IPS-NIHi7 (cell line): Measurements from ENCODE around the gene CANX.
"Not testable (repeated sequence)": the region's sequence is repeated elsewhere in the genome, so short reads cannot be mapped to it uniquely, and the experiment has no call there.

ENCODE experiments used
- DNase-seq: peaks from one replicate; pipeline ENCODE4 v3.0.0; 2012; ENCODE audit warnings: mixed read lengths; ENCODE audit errors: extremely low spot score

Gene CANX

DNA sequence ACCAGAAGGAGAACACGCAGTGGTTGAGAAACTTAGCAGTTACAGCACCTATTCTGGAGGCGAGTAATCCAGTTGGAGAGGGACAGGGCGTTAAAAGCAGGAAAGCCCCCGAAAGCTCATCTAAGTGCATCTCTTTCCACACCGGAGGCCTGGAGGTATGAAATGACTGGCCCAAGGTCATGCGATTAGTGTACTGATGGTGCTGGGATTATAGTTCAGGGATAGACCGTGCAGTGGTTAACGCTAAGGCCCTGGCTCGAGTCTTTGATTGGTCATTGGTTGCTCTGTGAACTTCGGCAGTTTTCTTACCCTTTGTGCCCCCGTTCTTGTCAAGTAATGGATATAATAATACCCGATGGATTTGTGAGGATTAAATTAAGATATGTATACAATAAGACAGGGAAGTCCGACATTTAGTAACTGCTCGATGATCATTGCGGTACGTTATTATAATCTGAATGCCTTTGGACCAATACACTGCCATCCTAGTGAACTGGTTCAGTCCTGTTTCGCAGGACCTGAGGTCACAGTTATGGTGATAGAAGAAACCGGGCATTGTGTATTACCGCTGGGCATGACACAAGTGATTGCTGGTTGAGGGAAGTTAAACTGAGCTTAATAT lies 960 bp downstream of the CANX start:
- no peak for DNase-seq

DNA sequence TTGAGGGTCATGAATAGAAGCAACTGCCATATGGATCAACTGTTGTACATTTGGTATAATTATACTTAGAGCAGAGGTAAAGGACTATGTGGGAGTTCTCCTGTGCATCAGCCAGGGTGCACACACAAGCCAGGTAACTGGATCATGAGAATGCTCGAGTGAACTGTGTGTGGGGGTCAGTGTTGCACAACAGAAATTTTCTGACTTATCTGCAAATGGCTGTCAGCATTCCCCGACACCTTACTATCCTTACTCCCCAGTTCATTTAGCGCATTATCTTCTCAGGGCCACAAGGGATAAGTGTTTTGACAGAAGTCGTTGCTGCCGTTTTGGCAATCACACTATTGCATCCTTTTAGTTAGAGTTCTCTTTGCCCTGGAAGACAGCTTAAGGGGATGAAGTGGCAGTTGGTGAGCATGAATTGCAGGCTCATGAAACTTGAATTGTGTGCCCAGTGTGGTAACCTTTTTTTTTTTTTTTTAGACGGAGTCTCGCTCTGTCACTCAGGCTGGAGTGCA lies 1.7 kb downstream of the CANX start:
- no peak for DNase-seq

DNA sequence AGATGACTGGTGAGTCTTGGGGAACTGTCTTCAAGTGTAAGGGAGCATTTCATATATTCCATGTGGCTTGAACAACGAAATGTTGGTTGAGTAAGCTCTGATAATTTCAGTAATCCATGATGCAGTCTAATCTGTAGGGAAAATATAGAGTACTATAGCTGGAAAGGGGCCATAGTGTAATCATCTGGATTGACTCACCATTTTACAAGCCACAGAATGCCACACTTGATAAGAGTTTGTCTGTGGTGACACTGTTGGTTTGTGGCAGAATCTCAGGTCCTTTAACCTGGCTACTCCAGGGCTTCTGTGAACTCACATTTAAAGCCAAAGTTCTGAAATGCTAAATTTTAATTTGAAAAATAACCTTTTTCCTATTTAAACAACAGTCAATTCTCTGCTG lies 17.5 kb downstream of the CANX start:
- no peak for DNase-seq

DNA sequence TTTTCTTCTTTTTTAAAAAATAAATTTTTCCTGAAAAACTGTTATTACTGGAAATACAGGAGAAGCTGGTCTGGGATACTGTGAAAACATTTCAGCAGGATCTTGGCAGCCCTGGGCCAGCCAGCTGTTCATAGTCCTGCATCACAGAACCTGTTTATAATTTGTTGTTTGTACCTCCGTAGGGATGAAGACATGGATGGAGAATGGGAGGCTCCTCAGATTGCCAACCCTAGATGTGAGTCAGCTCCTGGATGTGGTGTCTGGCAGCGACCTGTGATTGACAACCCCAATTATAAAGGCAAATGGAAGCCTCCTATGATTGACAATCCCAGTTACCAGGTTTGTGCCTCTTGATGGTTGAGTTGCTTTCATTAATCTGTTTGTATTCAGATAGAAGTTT lies 21.5 kb downstream of the CANX start:
- DNase-seq = no peak

DNA sequence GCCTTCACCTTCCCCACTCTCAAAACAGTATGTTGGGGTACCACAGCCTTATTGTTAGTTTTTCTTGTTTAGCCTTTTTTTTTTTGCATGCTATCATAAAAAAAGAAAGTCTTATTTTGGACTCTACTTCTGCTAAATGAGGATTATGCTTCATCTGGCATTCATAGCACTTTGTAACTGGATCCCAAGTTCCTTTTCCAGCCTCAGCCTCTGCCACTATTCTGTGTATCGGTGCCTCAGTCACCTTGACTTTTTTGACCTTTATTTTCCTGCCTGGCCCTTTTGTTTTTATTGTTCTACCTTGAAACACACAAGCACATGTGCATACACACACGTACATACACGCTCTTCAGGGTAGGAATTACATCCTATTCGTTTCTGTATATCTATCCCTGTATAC lies 25.4 kb downstream of the CANX start:
- DNase-seq = no peak

DNA sequence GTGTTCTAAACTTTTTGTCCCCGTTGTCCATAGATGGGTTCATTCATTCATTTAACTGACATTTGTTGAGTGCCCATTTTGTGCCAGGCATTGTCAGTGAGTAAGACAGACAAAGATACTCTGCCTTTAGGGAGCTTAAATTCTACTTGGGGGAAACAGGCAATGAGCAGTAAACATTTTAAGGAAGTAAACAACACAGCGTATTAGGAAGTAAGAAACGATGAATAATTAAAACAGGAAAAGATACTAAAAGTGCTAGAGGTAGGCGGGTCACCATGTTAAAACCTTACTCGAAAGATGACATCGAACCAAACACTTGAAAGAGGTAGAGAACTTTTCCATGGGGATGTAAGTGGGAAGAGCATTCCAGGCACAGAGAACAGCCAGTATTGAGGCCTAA lies 28.3 kb downstream of the CANX start:
- DNase-seq = no peak

DNA sequence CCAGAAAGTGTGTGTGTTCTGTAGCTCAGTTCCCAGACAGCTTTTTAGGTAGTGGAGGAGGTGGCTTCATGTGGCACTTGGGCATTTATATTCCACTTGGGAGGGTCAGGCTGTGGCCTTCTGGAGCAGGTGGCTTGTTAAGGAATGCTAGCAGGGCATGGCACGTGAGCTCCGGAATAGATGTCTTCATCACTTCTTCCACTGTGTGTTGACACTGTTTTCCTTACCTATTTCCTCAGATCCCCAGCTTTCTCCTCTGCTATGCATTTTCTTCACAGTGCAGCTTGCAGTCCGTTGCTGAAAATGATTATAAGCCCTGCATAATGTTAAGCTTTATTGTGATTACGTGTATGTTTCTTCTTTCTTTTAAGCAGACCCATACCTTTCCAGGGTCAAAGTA lies 30.5 kb downstream of the CANX start:
- no peak for DNase-seq

DNA sequence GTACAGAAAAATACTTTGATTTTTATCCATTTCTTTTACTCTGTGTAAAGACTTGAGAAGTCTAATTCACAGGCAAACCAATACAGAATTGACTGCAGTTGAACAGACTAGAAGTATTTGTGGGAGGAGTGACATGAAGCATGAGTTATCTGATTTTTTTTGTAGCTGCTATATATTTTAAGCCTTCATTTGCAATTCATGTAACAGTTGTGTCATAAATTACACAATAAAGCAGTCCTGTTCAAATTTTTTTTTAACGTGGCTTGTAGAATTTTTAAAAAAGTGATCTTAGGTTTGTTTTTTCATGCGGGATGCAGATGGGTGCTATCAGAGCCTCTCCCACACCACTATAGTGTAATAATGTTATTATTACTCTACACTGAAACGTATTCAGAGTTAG lies 31.0 kb downstream of the CANX start:
- DNase-seq = no peak

DNA sequence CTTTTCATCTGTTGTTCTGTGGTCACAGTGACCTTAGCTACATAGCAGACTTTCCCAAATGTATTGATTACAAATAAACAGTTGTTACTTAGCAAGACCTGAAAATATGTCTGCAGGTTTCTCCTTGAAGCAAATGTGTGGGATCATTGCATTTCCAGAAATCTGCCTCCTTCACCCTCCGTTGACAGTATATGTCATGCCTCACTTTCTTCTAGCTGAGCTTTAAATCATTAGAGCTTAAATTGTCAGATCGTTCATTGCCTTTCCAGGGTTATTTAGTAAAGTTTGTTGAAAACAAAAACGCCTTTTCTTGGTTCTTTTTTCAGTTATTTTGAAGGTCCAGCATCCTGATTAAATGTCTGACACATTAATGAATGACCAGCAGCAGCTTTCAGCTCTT lies 31.6 kb downstream of the CANX start:
- no peak for DNase-seq

DNA sequence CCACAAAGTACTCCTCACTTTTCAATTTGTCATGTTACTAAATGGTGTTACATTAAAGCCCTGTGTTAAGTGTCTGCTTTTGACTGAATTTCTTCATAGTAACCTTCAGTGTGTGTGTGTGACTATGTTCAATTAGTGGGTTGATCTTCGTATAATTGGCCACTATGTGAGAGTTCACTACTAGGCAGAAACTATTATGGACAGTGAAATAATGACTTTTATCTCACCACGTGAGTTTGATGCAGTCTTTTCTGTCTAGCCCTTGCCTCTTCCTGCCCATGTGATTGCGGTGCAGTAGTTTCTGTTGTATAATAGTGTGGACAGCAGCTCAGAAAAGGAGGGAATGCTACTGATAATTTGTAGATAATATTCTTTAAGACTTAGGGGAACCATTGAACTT lies 32.1 kb downstream of the CANX start:
- DNase-seq = no peak

DNA sequence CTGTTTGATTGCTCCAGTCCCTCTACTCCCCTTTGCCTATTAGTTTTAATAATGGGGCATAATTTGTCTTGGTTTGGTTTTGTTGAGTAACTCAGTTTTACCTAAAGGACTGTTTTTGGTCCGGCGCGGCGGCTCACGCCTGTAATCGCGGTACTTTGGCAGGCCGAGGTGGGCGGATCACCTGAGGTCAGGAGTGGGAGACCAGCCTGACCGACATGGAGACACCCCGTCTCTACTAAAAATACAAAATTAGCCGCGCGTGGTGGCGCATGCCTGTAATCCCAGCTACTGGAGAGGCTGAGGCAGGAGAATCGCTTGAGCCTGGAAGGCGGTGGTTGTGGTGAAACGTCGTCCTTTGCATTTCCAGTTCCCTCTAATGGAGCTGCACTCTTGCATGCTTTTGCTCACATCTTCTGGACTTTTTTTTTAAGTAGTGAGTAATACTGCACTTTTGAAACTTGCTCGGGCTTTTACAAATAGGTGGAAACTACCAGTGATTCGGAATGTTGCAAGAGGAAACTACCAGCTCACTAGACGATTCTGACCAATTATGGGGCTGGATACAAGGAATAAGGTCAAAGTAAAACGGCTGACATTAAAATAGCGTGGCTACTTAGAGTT lies 33.1 kb downstream of the CANX start:
- no peak for DNase-seq

DNA sequence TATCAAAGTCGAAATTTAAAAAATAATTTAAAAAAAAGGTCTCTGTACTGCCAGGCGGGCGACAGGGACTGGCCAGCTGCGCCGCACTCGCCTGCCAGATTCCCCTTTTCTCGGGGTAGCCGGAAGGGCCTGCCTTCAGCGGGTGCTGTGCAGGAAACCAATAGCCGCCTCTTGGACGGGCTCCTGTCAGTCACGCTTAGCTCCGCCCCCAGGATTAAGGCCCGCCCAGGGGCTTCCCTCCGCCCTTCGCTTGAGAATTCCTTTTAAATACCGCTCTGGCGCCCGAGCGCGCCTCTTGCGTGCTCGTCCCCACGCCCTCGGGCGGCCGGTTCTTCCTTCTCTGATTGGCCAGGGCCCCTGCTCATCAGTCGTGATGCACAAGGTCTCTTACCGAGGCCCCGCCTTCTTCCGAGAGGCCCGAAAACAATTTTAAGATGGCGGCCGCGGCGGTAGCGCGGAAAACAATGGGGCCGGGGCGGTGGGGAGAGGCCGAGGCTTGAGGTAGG lies 33.7 kb downstream of the CANX start, which contains the start of gene MAML1:
MAML1 (plus strand) TSS at position 411 of the 506 bp plus-strand sequence. CDS start 291 bp downstream, outside the sequence.
- peak; percentile 98 for DNase-seq

DNA sequence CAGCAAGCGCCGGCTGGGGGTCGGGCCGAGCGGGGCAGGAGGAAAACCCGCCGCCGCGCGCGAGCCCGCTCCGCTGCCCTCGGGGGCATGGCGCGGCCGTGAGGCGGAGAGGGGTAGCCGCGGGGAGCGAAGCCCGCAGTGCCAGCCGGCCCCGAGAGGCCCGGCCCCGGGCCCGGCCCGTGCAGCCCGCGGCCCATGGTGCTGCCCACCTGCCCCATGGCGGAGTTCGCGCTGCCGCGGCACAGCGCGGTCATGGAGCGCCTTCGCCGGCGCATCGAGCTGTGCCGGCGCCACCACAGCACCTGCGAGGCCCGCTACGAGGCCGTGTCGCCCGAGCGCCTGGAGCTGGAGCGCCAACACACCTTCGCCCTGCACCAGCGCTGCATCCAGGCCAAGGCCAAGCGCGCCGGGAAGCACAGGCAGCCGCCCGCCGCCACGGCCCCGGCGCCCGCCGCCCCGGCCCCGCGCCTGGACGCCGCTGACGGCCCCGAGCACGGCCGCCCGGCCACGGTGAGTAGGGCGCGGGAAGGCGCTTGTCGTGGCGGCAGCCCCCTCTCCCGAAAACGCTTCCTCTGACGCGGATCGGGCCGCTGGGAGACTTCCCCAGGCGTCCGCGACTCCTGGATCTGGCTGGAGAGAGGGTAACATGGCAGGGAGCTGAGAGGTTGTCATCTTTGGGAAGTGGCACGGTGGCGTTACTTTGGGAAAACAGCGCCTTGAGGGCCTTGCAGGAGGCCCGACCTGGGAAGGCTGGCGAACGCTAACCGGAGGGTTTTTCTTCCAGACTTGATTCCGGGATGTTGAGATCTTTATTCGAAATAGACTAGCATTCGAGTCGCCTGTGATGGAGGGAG lies 34.4 kb downstream of the CANX start:
- DNase-seq = peak; percentile 42

DNA sequence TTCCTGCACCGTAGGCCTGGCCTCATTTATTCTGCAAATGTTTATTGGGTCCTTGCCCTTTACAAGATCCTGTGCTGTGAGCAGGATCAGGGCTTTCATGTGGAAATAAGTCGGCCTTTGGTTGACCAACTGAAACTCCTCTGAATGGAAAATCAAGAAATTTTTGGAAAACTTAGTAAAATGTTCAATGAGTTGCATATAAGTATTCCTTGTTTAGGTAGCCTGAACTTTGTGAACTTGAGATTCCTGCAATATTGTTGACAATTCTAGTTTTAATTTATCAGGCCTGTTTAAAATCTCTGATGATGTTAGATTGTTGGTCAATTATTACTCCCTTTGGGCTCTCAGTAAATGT lies 35.0 kb downstream of the CANX start:
- DNase-seq = no peak

DNA sequence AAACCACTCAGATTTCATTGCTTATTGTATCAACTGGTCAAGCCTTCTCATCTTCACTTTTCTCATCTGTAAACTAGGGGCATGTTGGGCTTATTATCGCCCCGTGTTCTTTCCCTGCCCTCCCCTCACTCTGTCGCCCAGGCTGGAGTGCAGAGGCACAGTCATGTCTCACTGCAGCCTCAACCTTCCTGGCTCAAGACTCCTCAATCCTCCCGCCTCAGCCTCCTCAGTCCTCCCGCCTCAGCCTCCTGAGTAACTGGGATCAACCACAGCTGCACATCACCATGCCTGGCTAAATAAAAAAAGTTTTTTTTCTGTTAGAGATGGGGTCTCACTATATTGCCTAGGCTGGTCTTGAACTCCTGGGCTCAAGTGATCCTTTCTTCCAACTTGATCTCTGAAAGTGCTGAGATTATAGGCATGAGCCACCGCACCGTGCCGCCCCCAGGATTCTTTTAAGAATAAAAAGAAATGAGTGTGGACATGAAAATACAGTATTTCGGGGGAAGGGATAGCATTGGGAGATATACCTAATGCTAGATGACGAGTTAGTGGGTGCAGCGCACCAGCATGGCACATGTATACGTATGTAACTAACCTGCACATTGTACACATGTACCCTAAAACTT lies 35.9 kb downstream of the CANX start:
- DNase-seq = no peak

DNA sequence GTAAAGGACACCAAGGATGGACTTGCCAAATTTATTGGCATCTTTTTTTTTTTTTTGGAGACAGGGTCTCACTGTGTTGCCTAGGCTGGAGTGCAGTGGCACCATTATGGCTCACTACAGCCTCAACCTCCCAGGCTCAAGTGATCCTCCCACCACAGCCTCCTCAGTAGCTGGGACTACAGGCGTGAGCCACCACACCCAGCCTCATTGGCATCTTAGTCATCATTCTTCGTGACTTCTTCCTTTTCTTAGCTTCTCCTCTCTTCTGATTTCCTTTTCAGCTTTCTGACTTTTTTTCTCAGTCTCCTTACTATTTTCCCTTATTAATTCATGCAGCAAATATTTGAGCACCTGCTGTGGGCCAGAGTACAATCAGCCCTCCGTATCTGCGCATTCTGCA lies 40.0 kb downstream of the CANX start:
- no peak for DNase-seq

DNA sequence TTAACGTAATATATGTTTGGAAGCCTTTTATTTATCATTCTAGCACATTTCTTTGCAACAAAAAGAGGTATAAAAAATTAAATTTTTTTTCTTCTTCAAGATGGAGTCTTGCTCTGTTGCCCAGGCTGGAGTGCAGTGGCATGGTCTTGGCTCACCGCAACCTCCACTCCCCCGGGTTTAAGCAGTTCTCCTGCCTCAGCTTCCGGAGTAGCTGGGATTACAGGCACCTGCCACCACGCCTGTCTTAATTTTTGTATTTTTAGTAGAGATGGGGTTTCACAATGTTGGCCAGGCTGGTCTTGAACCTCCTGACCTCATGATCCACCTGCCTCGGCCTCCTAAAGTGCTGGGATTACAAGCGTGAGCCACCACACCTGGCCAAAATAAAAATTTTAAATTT lies 45.3 kb downstream of the CANX start:
- not testable (repeated sequence) for DNase-seq

DNA sequence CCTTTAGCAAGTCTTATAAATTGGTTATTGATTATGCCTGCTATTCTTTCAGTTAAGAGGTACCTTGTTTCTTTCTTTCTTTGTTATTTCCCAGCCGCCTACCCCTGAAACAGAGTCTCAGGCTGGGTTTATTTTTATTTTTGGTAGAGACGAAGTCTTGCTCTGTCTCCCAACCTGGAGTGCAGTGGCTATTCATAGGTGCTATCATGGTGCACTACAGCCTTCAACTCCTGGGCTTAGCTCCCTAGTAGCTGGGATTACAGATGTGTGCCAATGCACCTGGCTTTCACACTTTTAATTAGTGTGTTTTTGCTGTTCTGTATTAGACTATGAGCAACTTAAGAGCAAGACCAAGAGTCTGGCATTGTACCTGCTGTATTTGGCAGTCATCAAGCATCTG lies 48.1 kb downstream of the CANX start:
- DNase-seq = no peak

DNA sequence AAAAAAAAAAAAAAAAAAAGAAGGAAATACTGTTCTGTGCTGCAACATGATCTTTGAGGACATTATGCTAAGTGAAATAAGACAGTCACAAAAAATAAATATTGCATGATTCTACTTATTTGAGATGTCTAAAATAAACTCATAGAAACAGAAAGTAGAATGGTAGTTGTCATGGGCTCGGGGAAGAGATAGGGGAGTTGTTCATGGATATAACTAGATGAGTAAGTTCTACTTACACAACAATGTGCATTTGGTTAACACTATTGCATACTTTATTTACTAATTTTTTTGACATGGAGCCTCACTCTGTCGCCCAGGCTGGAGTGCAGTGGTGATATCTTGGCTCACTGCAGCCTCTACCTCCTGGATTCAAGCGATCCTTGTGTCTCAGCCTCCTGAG lies 49.0 kb downstream of the CANX start:
- no peak for DNase-seq

DNA sequence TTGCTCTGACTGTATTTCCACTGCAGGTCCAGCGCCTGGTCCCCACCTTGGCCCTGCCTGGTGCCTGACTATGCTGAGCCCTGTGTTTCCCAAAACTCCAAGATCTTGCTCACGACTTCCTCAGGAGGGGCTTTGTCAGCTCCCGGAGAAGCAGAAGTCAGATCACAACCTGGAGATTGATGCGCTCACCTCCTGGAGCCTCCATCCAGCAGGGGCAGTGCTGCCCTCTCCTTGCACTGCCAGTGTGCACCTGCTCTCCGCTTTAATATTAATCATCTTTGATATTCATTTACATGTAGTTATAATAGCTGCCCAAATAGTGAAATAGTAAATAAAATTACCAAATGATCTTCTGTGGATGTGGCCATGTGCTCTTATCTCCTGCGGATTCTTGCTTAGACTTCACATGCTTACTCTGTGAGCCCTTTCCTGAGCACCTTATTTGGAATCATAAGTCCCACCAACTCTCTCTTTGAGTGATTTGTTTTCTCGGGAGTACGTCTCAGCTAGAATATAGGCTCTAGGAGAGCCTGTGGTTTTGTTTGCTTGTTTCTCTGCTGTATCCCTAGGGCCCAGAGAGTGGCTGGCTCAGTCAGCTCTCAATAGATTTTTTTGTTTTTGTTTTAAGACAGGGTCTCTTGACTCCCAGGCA lies 51.2 kb downstream of the CANX start:
- no peak for DNase-seq

DNA sequence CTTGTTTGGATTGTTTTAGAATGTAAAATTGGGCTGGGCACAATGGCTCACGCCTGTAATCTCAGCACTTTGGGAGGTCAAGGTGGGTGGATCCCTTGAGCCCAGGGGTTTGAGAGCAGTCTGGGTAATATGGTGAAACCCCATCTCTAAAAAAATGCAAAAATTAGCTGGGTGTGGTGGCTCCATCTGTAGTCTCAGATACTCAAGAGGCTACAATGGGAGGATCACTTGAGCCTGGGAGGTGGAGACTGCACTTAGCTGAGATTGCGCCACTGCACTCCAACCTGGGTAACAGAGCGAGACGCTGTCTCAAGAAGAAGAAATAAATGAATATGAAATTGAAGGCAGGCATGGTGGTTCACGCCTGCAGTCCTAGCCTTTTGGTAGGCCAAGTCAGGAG lies 55.2 kb downstream of the CANX start:
- no peak for DNase-seq

DNA sequence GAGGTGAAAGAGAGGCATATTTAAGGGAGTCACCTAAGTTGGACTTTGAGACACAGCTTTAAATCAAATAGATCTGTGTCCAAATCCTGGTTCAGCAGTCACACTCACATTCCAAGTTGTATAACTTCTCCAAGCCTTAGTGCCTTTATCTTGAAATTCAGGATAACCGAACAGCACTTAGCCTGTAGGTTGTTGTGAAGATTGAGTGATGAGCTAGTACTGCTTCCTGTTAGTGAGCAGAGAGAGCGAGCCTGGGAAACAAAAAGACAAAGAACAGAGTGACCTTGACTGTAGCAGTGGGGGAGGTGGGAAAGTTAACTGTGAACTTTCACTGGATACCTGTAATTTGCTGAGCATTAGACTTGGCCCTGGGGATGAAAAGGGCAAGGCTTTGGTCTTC lies 56.3 kb downstream of the CANX start:
- peak; percentile 38 for DNase-seq
